GM19397 (cell line): ENCODE measurements around the gene PNPLA2.

ENCODE experiments used
- ATAC-seq: cut with Tn5 transposase; IDR thresholded peaks from one replicate; pipeline ENCODE4 v1.9.1; 2021; ENCODE audit warnings: mild to moderate bottlenecking, moderate library complexity; ENCODE audit not compliant: unreplicated experiment

The PNPLA2 gene

GRCh38 chr11:818396-819128 lies at the start of gene PNPLA2:
PNPLA2 (plus strand) TSS chr11:818914; CDS start chr11:819719, 805 bp downstream.
- no peak for ATAC-seq

- ATAC-seq: no peak
Observed at GRCh38 chr11:769887-770641, 48.6 kb upstream of the PNPLA2 start.

- ATAC-seq: no peak
Observed at GRCh38 chr11:770642-771616, 47.8 kb upstream of the PNPLA2 start.

- ATAC-seq: no peak
Observed at GRCh38 chr11:771617-772204, 47.0 kb upstream of the PNPLA2 start.

GRCh38 chr11:772429-773390 lies 46.0 kb upstream of the PNPLA2 start:
- ATAC-seq: no peak

- no peak for ATAC-seq
Observed at GRCh38 chr11:773425-773824, 45.3 kb upstream of the PNPLA2 start.

- ATAC-seq: no peak
Observed at GRCh38 chr11:773830-774229, 44.9 kb upstream of the PNPLA2 start.

GRCh38 chr11:774873-775592 lies 43.7 kb upstream of the PNPLA2 start:
- no peak for ATAC-seq

GRCh38 chr11:776263-776560 lies 42.5 kb upstream of the PNPLA2 start:
- ATAC-seq: no peak

GRCh38 chr11:776561-777287 lies 42.0 kb upstream of the PNPLA2 start:
- ATAC-seq: peak; percentile 44

GRCh38 chr11:777288-778255 lies 41.1 kb upstream of the PNPLA2 start, which contains the start of gene GATD1:
GATD1 (minus strand) TSS chr11:777487; CDS start chr11:777462, 25 bp downstream.
- ATAC-seq: peak; percentile 76

- no peak for ATAC-seq
Observed at GRCh38 chr11:778976-779954, 39.4 kb upstream of the PNPLA2 start.

GRCh38 chr11:779955-780532 lies 38.7 kb upstream of the PNPLA2 start:
- ATAC-seq: no peak

- no peak for ATAC-seq
Observed at GRCh38 chr11:782264-783174, 36.2 kb upstream of the PNPLA2 start.

- ATAC-seq: no peak
Observed at GRCh38 chr11:783581-784015, 35.1 kb upstream of the PNPLA2 start.
